Activated CD8-positive, alpha-beta T cell treated with anti-CD3 and anti-CD28 coated beads, Interleukin-2, amount 10 ng/mL, durations not matched to agents 7 days and 5 days (primary cell): ENCODE results near the gene CD84. TPM values are rescaled to one million over a fixed set of nuclear protein-coding genes. Genes with fewer than 3 reads are reported as not detected.
A peak's percentile ranks its signal among the peaks of the same experiment; 100 is the strongest.
"Not testable (repeated sequence)": the region's sequence is repeated elsewhere in the genome, so short reads cannot be mapped to it uniquely, and the experiment has no call there.

ENCODE experiments used
- ATAC-seq: fragments of 150-1000 bp; cut with Tn5 transposase; one replicate; pipeline ENCODE4 v1.10.0; 2021; ENCODE audit warnings: moderate library complexity
- CTCF ChIA-PET: fragments of 350-600 bp; sonication (Branson Sonifier 250); formaldehyde crosslinking; loops from one replicate; lab custom pipeline; 2021; ENCODE audit warnings: antibody characterized with exemption; lab: Charles Lee
- POLR2A ChIA-PET: fragments of 350-600 bp; sonication (Branson Sonifier 250); formaldehyde crosslinking; loops from one replicate; lab custom pipeline; 2021; ENCODE audit warnings: antibody characterized with exemption; lab: Charles Lee
- DNase-seq: peaks from one replicate; pipeline ENCODE4 v3.0.0-alpha.2; 2020
- H3K27ac Mint-ChIP-seq: one replicate; pipeline ENCODE4 v1.8.0; 2021; ENCODE audit warnings: mild to moderate bottlenecking, mixed read lengths
- H3K27me3 Mint-ChIP-seq: one replicate; pipeline ENCODE4 v1.8.0; 2021; ENCODE audit warnings: low read depth, mixed read lengths
- H3K36me3 Mint-ChIP-seq: one replicate; pipeline ENCODE4 v1.8.0; 2021; ENCODE audit warnings: low read depth, mixed read lengths
- H3K4me1 Mint-ChIP-seq: one replicate; pipeline ENCODE4 v1.8.0; 2021; ENCODE audit warnings: low read depth, mixed read lengths
- H3K4me3 Mint-ChIP-seq: one replicate; pipeline ENCODE4 v1.8.0; 2021; ENCODE audit warnings: mild to moderate bottlenecking, mixed read lengths
- H3K9me3 Mint-ChIP-seq: one replicate; pipeline ENCODE4 v1.8.0; 2022; ENCODE audit warnings: mixed read lengths; ENCODE audit not compliant: insufficient read depth
- total RNA-seq, 2 experiments: library from RNA; stranded (reverse); gene quantifications; one replicate each; pipeline ENCODE4 v1.2.3, GENCODE V29; 2021

CD84 gene
- total RNA-seq, 2 experiments from 2014 or later, result 14.0 to 15.4 TPM

- CTCF ChIA-PET, result interaction anchor here (0.9 to 2.6 kb wide), 8 partner anchors 9 to 404 kb away, joined by 3 to 17 read pairs (median 4); no protein-coding TSS in a partner anchor
- Mint-ChIP-seq H3K27me3 (no peaks in the 10 kb centered on the region), H3K4me1 (no peaks in the 10 kb centered on the region), H3K27ac (no peak overlapping the region), H3K4me3 (no peak overlapping the region), H3K36me3 (peaks cover 31% of the 10 kb centered on the region), H3K9me3 (peaks cover 37% of the 10 kb centered on the region)
- no peak for ATAC-seq
- no peak for DNase-seq
- POLR2A ChIA-PET, result no interaction called here
Measured at GRCh38 chr1:160597051-160597450, 17.8 kb upstream of the CD84 start.

- Mint-ChIP-seq H3K4me3 (no peak overlapping the region), H3K27me3 (no peaks in the 10 kb centered on the region), H3K36me3 (peaks cover 19% of the 10 kb centered on the region), H3K27ac (no peak overlapping the region), H3K9me3 (peaks cover 18% of the 10 kb centered on the region), H3K4me1 (peaks cover 5% of the 10 kb centered on the region)
- POLR2A ChIA-PET, result no interaction called here
- no peak for ATAC-seq
- CTCF ChIA-PET, result interaction anchor here (0.9 to 1.8 kb wide), 4 partner anchors 10 to 40 kb away, joined by 3 to 4 read pairs (median 4); no protein-coding TSS in a partner anchor
- no peak for DNase-seq
Measured at GRCh38 chr1:160590488-160590887, 11.2 kb upstream of the CD84 start.

DNA sequence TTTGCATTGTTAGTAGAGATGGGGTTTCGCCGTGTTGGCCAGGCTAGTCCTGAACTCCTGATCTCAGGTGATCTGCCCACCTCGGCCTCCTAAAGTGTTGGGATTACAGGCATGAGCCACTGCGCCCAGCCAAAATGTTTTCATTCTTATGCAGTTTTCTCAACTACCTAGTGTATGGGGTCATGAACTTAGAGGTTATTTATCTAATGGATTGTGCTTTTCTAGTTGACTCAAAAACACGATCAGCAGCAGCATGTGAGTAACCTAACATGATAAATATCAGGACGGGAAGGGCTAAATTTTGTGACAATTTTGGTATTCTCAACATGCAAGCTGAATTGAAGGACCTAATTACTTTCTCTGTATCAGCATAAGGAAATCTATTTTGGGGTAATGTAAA is 9.2 kb upstream of the CD84 start:
- Mint-ChIP-seq H3K27ac (no peak overlapping the region), H3K4me1 (peaks cover 19% of the 10 kb centered on the region), H3K27me3 (no peaks in the 10 kb centered on the region), H3K36me3 (peaks cover 21% of the 10 kb centered on the region), H3K9me3 (peaks cover 17% of the 10 kb centered on the region), H3K4me3 (no peak overlapping the region)
- ChIA-PET CTCF (interaction anchor here (1.1 to 1.4 kb wide), 3 partner anchors 18 to 44 kb away, joined by 3 to 8 read pairs (median 5); no protein-coding TSS in a partner anchor), POLR2A (interaction anchor here (0.6 kb wide), 1 partner anchor 10 kb away, joined by 4 read pairs; no protein-coding TSS in a partner anchor)
- ATAC-seq, result no peak
- no peak for DNase-seq

- H3K9me3 Mint-ChIP-seq, result peaks cover 11% of the 10 kb centered on the region
- H3K4me1 Mint-ChIP-seq, result peaks cover 32% of the 10 kb centered on the region
- peaks cover 18% of the 10 kb centered on the region for H3K36me3 Mint-ChIP-seq
- no peak for ATAC-seq
- H3K27ac Mint-ChIP-seq, result no peak overlapping the region
- no peak for DNase-seq
- CTCF ChIA-PET, result interaction anchor here (1.1 to 3.0 kb wide), 6 partner anchors 8 to 24 kb away, joined by 3 to 10 read pairs (median 4); no protein-coding TSS in a partner anchor
- no peaks in the 10 kb centered on the region for H3K27me3 Mint-ChIP-seq
- H3K4me3 Mint-ChIP-seq, result no peak overlapping the region
- POLR2A ChIA-PET, result interaction anchor here (2.1 kb wide), 1 partner anchor 17 kb away, joined by 5 read pairs; no protein-coding TSS in a partner anchor
Measured at GRCh38 chr1:160584784-160585183, 5.5 kb upstream of the CD84 start.

GRCh38 chr1:160582976-160583375 is 3.7 kb upstream of the CD84 start:
- not testable (repeated sequence) for H3K27me3 Mint-ChIP-seq, ATAC-seq, H3K4me3 Mint-ChIP-seq, DNase-seq, H3K27ac Mint-ChIP-seq
- H3K4me1 Mint-ChIP-seq, result peaks cover 44% of the 10 kb centered on the region
- ChIA-PET POLR2A (interaction anchor here (2.1 kb wide), 1 partner anchor 15 kb away, joined by 5 read pairs; no protein-coding TSS in a partner anchor), CTCF (interaction anchor here (0.7 to 3.0 kb wide), 3 partner anchors 8 to 225 kb away, joined by 3 to 10 read pairs (median 5); no protein-coding TSS in a partner anchor)
- H3K9me3 Mint-ChIP-seq, result peaks cover 11% of the 10 kb centered on the region
- H3K36me3 Mint-ChIP-seq, result peaks cover 20% of the 10 kb centered on the region

- CTCF ChIA-PET, result interaction anchor here (2.3 kb wide), 1 partner anchor 38 kb away, joined by 8 read pairs; no protein-coding TSS in a partner anchor
- Mint-ChIP-seq H3K27ac (no peak overlapping the region), H3K4me1 (peaks cover 52% of the 10 kb centered on the region), H3K9me3 (peaks cover 11% of the 10 kb centered on the region), H3K4me3 (no peak overlapping the region), H3K27me3 (no peaks in the 10 kb centered on the region), H3K36me3 (peaks cover 25% of the 10 kb centered on the region)
- DNase-seq (no peak), ATAC-seq (no peak)
- POLR2A ChIA-PET, result no interaction called here
Measured at GRCh38 chr1:160581961-160582360, 2.7 kb upstream of the CD84 start.

DNA sequence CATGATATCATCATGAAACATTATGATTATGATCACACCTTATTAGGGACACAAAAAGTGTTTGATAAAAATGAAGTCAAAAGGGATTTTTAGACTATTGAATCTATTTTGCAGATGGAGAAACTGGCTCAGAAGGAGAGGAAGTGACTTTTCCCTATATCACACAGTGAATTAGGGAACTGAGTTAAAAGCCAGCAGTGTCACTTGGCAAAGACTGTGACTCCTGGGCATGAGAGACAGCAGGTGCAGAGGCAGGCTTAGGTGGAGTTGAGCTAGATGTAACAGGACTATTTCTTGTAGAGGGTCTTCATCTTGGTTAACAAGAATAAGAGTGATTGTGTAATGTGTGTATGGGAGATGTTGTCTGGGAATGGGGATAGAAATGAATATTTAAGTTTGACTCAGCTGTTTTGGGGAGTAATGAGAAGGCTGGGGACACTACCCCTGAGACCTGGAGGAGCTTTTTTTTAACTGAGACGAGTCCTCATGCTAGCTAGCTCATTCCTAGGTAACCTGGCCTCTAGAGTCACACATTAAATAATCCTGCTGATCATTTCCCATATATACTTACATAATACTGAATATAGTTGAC is 1.0 kb upstream of the CD84 start:
- CTCF ChIA-PET, result interaction anchor here (1.0 to 6.9 kb wide), 7 partner anchors 10 to 52 kb away, joined by 3 to 65 read pairs (median 4); no protein-coding TSS in a partner anchor
- H3K4me1 Mint-ChIP-seq, result peaks cover 64% of the 10 kb centered on the region
- POLR2A ChIA-PET, result interaction anchor here (1.7 kb wide), 1 partner anchor 12 kb away, joined by 9 read pairs; no protein-coding TSS in a partner anchor
- H3K27me3 Mint-ChIP-seq, result no peaks in the 10 kb centered on the region
- peaks cover 25% of the 10 kb centered on the region for H3K36me3 Mint-ChIP-seq
- DNase-seq, result no peak
- H3K27ac Mint-ChIP-seq, result peak overlapping the region; percentile 7
- no peak overlapping the region for H3K4me3 Mint-ChIP-seq
- ATAC-seq, result no peak
- H3K9me3 Mint-ChIP-seq, result peaks cover 11% of the 10 kb centered on the region

DNA sequence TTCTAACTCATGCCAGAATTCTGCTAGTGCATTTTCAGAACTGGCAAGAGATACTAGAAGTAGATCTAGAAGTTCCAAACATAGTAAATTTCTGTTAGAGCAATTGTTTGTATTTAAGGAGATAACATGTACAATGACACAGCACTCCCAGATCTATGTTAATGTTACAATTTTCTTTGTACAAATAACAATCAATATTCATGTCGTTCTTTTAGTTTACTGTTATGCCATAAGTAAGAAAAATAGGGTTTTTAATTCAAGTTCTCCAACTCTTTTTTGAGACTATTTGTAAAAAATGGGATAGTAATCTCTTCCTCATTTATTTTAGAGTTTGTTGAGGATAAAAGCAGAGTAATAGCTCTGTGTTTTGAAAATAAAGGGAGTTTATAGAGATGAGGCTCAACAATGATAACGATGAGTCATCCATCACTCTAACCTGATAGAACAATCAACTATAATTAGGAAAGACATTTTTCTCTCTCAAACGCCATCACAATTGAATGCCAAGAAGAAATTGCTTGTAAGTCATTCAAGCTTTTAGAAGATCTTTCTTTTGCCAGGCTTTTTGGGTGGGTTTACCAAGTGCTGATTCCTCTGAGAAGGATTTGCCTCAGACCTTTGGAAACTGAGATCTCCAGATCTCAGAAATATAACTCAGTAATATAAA is 638 bp downstream of the CD84 start:
- Mint-ChIP-seq H3K9me3 (peaks cover 7% of the 10 kb centered on the region), H3K4me3 (peak overlapping the region; percentile 86), H3K4me1 (peaks cover 66% of the 10 kb centered on the region), H3K27ac (peak overlapping the region; percentile 93), H3K27me3 (no peaks in the 10 kb centered on the region), H3K36me3 (peaks cover 20% of the 10 kb centered on the region)
- no peak for DNase-seq
- ATAC-seq, result no peak
- ChIA-PET POLR2A (interaction anchor here (0.6 to 2.6 kb wide), 8 partner anchors 10 to 228 kb away, joined by 3 to 16 read pairs (median 4); partner anchors contain the start of gene SLAMF6), CTCF (interaction anchor here (0.9 to 6.9 kb wide), 17 partner anchors 11 to 202 kb away, joined by 3 to 65 read pairs (median 5); partner anchors contain the start of gene SLAMF6)

- Mint-ChIP-seq H3K36me3 (peaks cover 19% of the 10 kb centered on the region), H3K27me3 (no peaks in the 10 kb centered on the region), H3K9me3 (peaks cover 2% of the 10 kb centered on the region), H3K4me1 (peaks cover 71% of the 10 kb centered on the region), H3K27ac (peak overlapping the region; percentile 93), H3K4me3 (peak overlapping the region; percentile 86)
- no peak for ATAC-seq
- CTCF ChIA-PET, result interaction anchor here (0.9 to 6.9 kb wide), 20 partner anchors 11 to 202 kb away, joined by 3 to 65 read pairs (median 4); partner anchors contain the start of gene SLAMF6
- POLR2A ChIA-PET, result interaction anchor here (0.6 to 2.6 kb wide), 6 partner anchors 10 to 55 kb away, joined by 3 to 16 read pairs (median 4); partner anchors contain the start of gene SLAMF6
- DNase-seq, result no peak
Measured at GRCh38 chr1:160578175-160578524, 1.1 kb downstream of the CD84 start.

GRCh38 chr1:160577671-160578070 is 1.6 kb downstream of the CD84 start:
- H3K27ac Mint-ChIP-seq, result peak overlapping the region; percentile 80
- no peaks in the 10 kb centered on the region for H3K27me3 Mint-ChIP-seq
- ATAC-seq (no peak), DNase-seq (no peak)
- CTCF ChIA-PET, result interaction anchor here (0.7 to 6.9 kb wide), 19 partner anchors 10 to 166 kb away, joined by 3 to 65 read pairs (median 4); no protein-coding TSS in a partner anchor
- no peaks in the 10 kb centered on the region for H3K9me3 Mint-ChIP-seq
- POLR2A ChIA-PET, result interaction anchor here (1.0 to 2.6 kb wide), 3 partner anchors 10 to 20 kb away, joined by 3 to 16 read pairs (median 9); no protein-coding TSS in a partner anchor
- H3K4me3 Mint-ChIP-seq, result peak overlapping the region; percentile 86
- peaks cover 18% of the 10 kb centered on the region for H3K36me3 Mint-ChIP-seq
- peaks cover 74% of the 10 kb centered on the region for H3K4me1 Mint-ChIP-seq

- Mint-ChIP-seq H3K27me3 (no peaks in the 10 kb centered on the region), H3K9me3 (no peaks in the 10 kb centered on the region), H3K4me1 (peaks cover 75% of the 10 kb centered on the region), H3K27ac (peak overlapping the region; percentile 80), H3K4me3 (peak overlapping the region; percentile 86), H3K36me3 (peaks cover 23% of the 10 kb centered on the region)
- DNase-seq (no peak), ATAC-seq (peak; percentile 29)
- POLR2A ChIA-PET, result interaction anchor here (1.4 to 2.3 kb wide), 2 partner anchors 9 to 15 kb away, joined by 6 to 16 read pairs; no protein-coding TSS in a partner anchor
- CTCF ChIA-PET, result interaction anchor here (0.7 to 6.9 kb wide), 14 partner anchors 9 to 148 kb away, joined by 3 to 65 read pairs (median 5); no protein-coding TSS in a partner anchor
Measured at GRCh38 chr1:160576884-160577283, 2.4 kb downstream of the CD84 start.
